SK-N-SH (cell line): Measurements from ENCODE around the gene SLC29A1.

Experiments
- CHD2 ChIP-seq: fragments of 150-350 bp; IDR thresholded peaks from 2 replicates; pipeline ENCODE4 v1.6.1; 2018; ENCODE audit warnings: low read length; ENCODE audit not compliant: partially characterized antibody
- RFX5 ChIP-seq: IDR thresholded peaks from 2 replicates; pipeline ENCODE4 v1.6.1; 2012; ENCODE audit warnings: mild to moderate bottlenecking, improper control_type of control experiment, low read length
- YY1 ChIP-seq: IDR thresholded peaks from 2 replicates; pipeline ENCODE4 v1.4.0; 2012; ENCODE audit warnings: low read depth, mild to moderate bottlenecking
- TF ChIP-seq, protein P1 (sequence below): fragments of 200-600 bp; sonication (generic); IDR thresholded peaks from 2 replicates; pipeline ENCODE4 v1.6.1; 2017; ENCODE audit warnings: antibody characterized with exemption, mild to moderate bottlenecking, moderate library complexity
- TF ChIP-seq, protein P2 (sequence below): IDR thresholded peaks from 2 replicates; pipeline ENCODE4 v1.4.0; 2012; ENCODE audit warnings: low read depth

DNA sequence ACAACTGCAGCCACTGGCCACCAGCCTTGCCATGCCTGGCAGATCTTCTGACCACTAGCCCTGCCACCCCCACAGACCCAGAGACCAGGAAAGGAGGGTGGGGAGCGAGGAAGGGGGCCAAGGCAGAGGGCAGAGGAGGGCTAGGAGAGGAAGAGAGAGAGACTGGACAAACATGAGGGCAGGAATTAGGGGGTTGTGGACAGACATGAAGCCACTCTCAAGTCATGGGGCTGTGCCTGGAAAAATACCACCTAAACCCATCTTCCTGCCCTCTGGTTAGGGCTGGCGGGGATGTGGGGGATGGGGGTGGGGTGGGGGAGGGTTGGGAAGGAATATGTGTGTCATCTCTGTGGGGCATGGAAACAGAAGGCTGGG, 1.4 kb upstream of the SLC29A1 start:
- TF ChIP-seq CHD2 (no peak), RFX5 (no peak), YY1 (no peak)
- TF ChIP-seq, protein P1, sequence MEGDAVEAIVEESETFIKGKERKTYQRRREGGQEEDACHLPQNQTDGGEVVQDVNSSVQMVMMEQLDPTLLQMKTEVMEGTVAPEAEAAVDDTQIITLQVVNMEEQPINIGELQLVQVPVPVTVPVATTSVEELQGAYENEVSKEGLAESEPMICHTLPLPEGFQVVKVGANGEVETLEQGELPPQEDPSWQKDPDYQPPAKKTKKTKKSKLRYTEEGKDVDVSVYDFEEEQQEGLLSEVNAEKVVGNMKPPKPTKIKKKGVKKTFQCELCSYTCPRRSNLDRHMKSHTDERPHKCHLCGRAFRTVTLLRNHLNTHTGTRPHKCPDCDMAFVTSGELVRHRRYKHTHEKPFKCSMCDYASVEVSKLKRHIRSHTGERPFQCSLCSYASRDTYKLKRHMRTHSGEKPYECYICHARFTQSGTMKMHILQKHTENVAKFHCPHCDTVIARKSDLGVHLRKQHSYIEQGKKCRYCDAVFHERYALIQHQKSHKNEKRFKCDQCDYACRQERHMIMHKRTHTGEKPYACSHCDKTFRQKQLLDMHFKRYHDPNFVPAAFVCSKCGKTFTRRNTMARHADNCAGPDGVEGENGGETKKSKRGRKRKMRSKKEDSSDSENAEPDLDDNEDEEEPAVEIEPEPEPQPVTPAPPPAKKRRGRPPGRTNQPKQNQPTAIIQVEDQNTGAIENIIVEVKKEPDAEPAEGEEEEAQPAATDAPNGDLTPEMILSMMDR = no peak
- TF ChIP-seq, protein P2, sequence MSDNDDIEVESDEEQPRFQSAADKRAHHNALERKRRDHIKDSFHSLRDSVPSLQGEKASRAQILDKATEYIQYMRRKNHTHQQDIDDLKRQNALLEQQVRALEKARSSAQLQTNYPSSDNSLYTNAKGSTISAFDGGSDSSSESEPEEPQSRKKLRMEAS = no peak
